ENCODE results near the gene MARCKS.

Gene MARCKS

GRCh38 chr6:113856375-113856624 lies 845 bp upstream of the MARCKS start:
- Histone ChIP-seq H3K27ac (ENCODE audit: low read length) (no peak overlapping the region), H3K4me2 (ENCODE audit: insufficient read depth, low read length) (no peak overlapping the region), H3K36me3 (ENCODE audit: insufficient read depth, low read length) (no peaks in the 10 kb centered on the region), H4K20me1 (ENCODE audit: insufficient read depth, low read length) (no peaks in the 10 kb centered on the region), H3K27me3 (ENCODE audit: insufficient read depth, low read length, poor library complexity) (no peaks in the 10 kb centered on the region), H3K9ac (ENCODE audit: low read depth, low read length) (no peak overlapping the region), H3K4me1 (ENCODE audit: insufficient read depth, low read length) (no peaks in the 10 kb centered on the region), H3K79me2 (ENCODE audit: insufficient read depth, low read length) (no peaks in the 10 kb centered on the region), H2AFZ (ENCODE audit: low read depth, low read length) (no peak overlapping the region), H3K4me3 (ENCODE audit: low read depth in 1 of 2, low read length in 2 of 2) (no peak overlapping the region), H3K9me3 (ENCODE audit: insufficient read depth, low read length, severe bottlenecking) (peaks cover 9% of the 10 kb centered on the region)
- ATAC-seq (ENCODE audit: insufficient read depth, low read depth) (no peak), DNase-seq (no peak)
- TF ChIP-seq CTCF (IDR thresholded peaks at IDR 0.05; ENCODE audit: borderline replicate concordance, extremely low read depth, low read length, poor library complexity, severe bottlenecking) (no peak), EZH2 (IDR thresholded peaks at IDR 0.05; ENCODE audit: borderline replicate concordance, low read depth, low read length, severe bottlenecking) (no peak)

GRCh38 chr6:113857556-113858479 lies 673 bp downstream of the MARCKS start:
- H3K79me2 ChIP-seq (ENCODE audit: insufficient read depth, low read length) = no peaks in the 10 kb centered on the region
- DNase-seq = no peak
- H4K20me1 ChIP-seq (ENCODE audit: insufficient read depth, low read length) = no peaks in the 10 kb centered on the region
- H3K9me3 ChIP-seq (ENCODE audit: insufficient read depth, low read length, severe bottlenecking) = peaks cover 9% of the 10 kb centered on the region
- H3K27ac ChIP-seq (ENCODE audit: low read length) = no peak overlapping the region
- no peak overlapping the region for H2AFZ ChIP-seq (ENCODE audit: low read depth, low read length)
- TF ChIP-seq EZH2 (IDR thresholded peaks at IDR 0.05; ENCODE audit: borderline replicate concordance, low read depth, low read length, severe bottlenecking) = no peak
- no peak for TF ChIP-seq CTCF (IDR thresholded peaks at IDR 0.05; ENCODE audit: borderline replicate concordance, extremely low read depth, low read length, poor library complexity, severe bottlenecking)
- H3K4me3 ChIP-seq (ENCODE audit: low read depth in 1 of 2, low read length in 2 of 2) = no peak overlapping the region
- no peak for ATAC-seq (ENCODE audit: insufficient read depth, low read depth)
- no peak overlapping the region for H3K4me2 ChIP-seq (ENCODE audit: insufficient read depth, low read length)
- no peak overlapping the region for H3K9ac ChIP-seq (ENCODE audit: low read depth, low read length)
- H3K27me3 ChIP-seq (ENCODE audit: insufficient read depth, low read length, poor library complexity) = no peaks in the 10 kb centered on the region
- H3K4me1 ChIP-seq (ENCODE audit: insufficient read depth, low read length) = no peaks in the 10 kb centered on the region
- H3K36me3 ChIP-seq (ENCODE audit: insufficient read depth, low read length) = no peaks in the 10 kb centered on the region

- no peak overlapping the region for H3K9ac ChIP-seq (ENCODE audit: low read depth, low read length)
- H2AFZ ChIP-seq (ENCODE audit: low read depth, low read length) = no peak overlapping the region
- no peaks in the 10 kb centered on the region for H3K36me3 ChIP-seq (ENCODE audit: insufficient read depth, low read length)
- no peaks in the 10 kb centered on the region for H3K27me3 ChIP-seq (ENCODE audit: insufficient read depth, low read length, poor library complexity)
- peaks cover 9% of the 10 kb centered on the region for H3K9me3 ChIP-seq (ENCODE audit: insufficient read depth, low read length, severe bottlenecking)
- no peak overlapping the region for H3K27ac ChIP-seq (ENCODE audit: low read length)
- no peak overlapping the region for H3K4me3 ChIP-seq (ENCODE audit: low read depth in 1 of 2, low read length in 2 of 2)
- no peaks in the 10 kb centered on the region for H3K4me1 ChIP-seq (ENCODE audit: insufficient read depth, low read length)
- H4K20me1 ChIP-seq (ENCODE audit: insufficient read depth, low read length) = no peaks in the 10 kb centered on the region
- H3K79me2 ChIP-seq (ENCODE audit: insufficient read depth, low read length) = no peaks in the 10 kb centered on the region
- H3K4me2 ChIP-seq (ENCODE audit: insufficient read depth, low read length) = no peak overlapping the region
- no peak for ATAC-seq (ENCODE audit: insufficient read depth, low read depth)
- TF ChIP-seq CTCF (IDR thresholded peaks at IDR 0.05; ENCODE audit: borderline replicate concordance, extremely low read depth, low read length, poor library complexity, severe bottlenecking) (no peak), EZH2 (IDR thresholded peaks at IDR 0.05; ENCODE audit: borderline replicate concordance, low read depth, low read length, severe bottlenecking) (no peak)
- DNase-seq = no peak
Measured at GRCh38 chr6:113858480-113859348, 1.6 kb downstream of the MARCKS start.

Data from DND-41 (cell line).